Urinary bladder (tissue), 4 donors: Measurements from ENCODE around the gene FBLN5. TPM values are rescaled to one million over a fixed set of nuclear protein-coding genes. Genes with fewer than 3 reads are reported as not detected.
"Not testable (repeated sequence)": the region's sequence is repeated elsewhere in the genome, so short reads cannot be mapped to it uniquely, and the experiment has no call there.

ENCODE experiments used
- DNase-seq: peaks from one replicate; pipeline ENCODE4 v3.0.0-alpha.2; 2015; ENCODE audit errors: extremely low spot score
- H3K27ac ChIP-seq: one replicate; pipeline ENCODE4 v1.5.1; 2013; ENCODE audit warnings: low read depth, mild to moderate bottlenecking, moderate library complexity
- H3K36me3 ChIP-seq: one replicate; pipeline ENCODE4 v1.6.1; 2013; ENCODE audit warnings: mild to moderate bottlenecking, moderate library complexity; ENCODE audit not compliant: insufficient read depth
- H3K4me1 ChIP-seq: one replicate; pipeline ENCODE4 v1.6.1; 2013; ENCODE audit warnings: mild to moderate bottlenecking, moderate library complexity; ENCODE audit not compliant: insufficient read depth
- H3K4me3 ChIP-seq: one replicate; pipeline ENCODE4 v1.5.1; 2013; ENCODE audit warnings: low read depth, low read length
- WGBS: extraction: QIAGEN DNeasy Blood & Tissue Kit; methylation state at CpG from one replicate; pipeline ENCODE4 v1.1.7; 2013; 5-methylcytosine and 5-hydroxymethylcytosine counted together
- polyA plus RNA-seq: library from polyadenylated mRNA; stranded (reverse); fragments of 200-250 nt; gene quantifications from one replicate; pipeline ENCODE4 v1.2.3, GENCODE V29; 2013
- total RNA-seq: library from RNA; depleted of rRNA; stranded (reverse); fragments of >200 nt; gene quantifications from one replicate; pipeline ENCODE4 v1.2.3, GENCODE V29; 2014
- donor health status: healthy with polysubstance abuse.
- donor health status: healthy.

FBLN5 gene
- total and polyA plus RNA-seq, 2 donors = 71.3 to 219 TPM

GRCh38 chr14:91906374-91906773 lies 41.1 kb downstream of the FBLN5 start:
- 95% methylated on average over 2 of the region's 2 CpGs for WGBS
- H3K36me3 ChIP-seq = no peaks in the 10 kb centered on the region
- no peaks in the 10 kb centered on the region for H3K4me1 ChIP-seq
- no peak for DNase-seq
- H3K27ac ChIP-seq = no peak overlapping the region
- no peak overlapping the region for H3K4me3 ChIP-seq

DNA sequence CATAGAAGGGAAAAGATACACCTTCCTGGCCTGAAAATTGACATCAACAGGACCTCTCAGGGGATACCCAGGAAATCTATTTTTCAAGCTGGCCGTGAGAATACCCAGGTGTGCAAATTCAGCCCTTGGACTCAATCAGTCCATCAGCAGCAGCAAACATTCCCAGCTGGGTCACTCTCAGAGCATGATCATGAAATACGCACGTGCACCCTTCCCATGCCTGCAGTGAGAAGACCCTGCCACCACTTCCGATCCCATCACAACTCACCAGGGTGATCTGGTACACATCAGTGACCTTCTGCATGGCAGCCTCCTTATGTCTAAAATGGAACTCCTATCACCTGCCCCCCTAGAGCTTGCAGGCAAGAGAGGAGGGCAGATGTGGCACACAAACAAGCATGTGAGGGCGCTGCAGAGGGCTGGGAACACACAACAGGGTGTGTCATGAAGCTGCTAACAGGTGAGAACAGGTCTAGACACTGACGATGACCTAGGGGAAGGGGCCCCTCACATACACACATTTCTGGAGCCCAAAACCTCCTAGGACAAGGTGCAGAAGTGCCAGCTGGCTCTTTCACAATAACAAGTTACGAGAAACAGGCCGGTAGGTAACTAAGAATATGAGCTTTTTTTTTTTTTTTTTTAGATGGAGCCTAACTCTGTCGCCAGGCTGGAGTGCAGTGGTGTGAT lies 42.4 kb downstream of the FBLN5 start:
- H3K36me3 ChIP-seq = no peaks in the 10 kb centered on the region
- H3K4me1 ChIP-seq = no peaks in the 10 kb centered on the region
- no peak overlapping the region for H3K4me3 ChIP-seq
- no peak for DNase-seq
- H3K27ac ChIP-seq = no peak overlapping the region
- WGBS = 93% methylated on average over 9 of the region's 9 CpGs

DNA sequence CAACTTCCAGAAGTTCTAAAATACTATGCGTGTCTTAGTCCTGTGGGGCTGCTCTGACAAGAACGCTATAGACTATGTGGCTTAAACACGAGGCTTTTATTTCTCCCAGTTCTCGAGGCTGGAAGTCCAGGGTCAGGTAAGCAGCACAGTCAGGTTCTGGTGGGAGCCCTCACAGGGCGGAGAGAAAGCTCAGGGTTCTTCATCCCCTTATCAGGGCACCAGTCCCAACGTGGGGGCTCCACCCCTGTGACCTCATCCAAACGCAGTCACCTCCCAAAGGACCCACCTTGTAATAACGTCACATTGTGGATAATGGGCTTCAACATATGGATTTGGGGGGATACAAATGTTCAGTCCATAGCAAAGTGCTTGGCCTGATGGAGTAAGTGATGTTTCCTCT lies 43.0 kb downstream of the FBLN5 start:
- DNase-seq = no peak
- Histone ChIP-seq H3K4me1 (no peaks in the 10 kb centered on the region), H3K36me3 (no peaks in the 10 kb centered on the region), H3K27ac (no peak overlapping the region), H3K4me3 (no peak overlapping the region)
- WGBS = 88% methylated on average over 8 of the region's 8 CpGs

DNA sequence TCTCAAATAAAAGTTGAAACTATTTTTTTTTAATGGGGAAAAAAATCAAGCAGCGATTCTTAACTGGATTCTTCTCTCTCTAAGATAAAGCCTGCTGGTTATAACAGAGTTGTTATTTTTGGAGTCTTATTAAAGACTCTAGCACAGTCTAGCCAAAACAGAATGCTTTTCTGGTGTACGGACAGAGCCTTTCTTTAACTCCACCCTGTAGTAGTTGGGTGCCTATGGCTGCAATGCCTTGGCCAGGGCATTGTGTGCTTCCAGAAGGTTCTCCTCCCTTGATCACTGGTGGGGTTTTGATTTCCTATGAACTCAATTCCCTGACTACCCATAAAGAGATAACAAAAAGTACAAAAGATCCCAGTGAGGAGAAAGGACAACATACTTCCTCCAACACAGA lies 44.4 kb downstream of the FBLN5 start:
- no peaks in the 10 kb centered on the region for H3K36me3 ChIP-seq
- 18% methylated on average over 2 of the region's 2 CpGs for WGBS
- no peak overlapping the region for H3K4me3 ChIP-seq
- no peak overlapping the region for H3K27ac ChIP-seq
- DNase-seq = no peak
- H3K4me1 ChIP-seq = no peaks in the 10 kb centered on the region

GRCh38 chr14:91902336-91902735 lies 45.2 kb downstream of the FBLN5 start:
- no peaks in the 10 kb centered on the region for H3K4me1 ChIP-seq
- DNase-seq = no peak
- WGBS = 83% methylated on average over 3 of the region's 3 CpGs
- no peak overlapping the region for H3K4me3 ChIP-seq
- H3K27ac ChIP-seq = no peak overlapping the region
- H3K36me3 ChIP-seq = no peaks in the 10 kb centered on the region

GRCh38 chr14:91901449-91902226 lies 45.9 kb downstream of the FBLN5 start:
- WGBS = 49% methylated on average over 9 of the region's 9 CpGs
- Histone ChIP-seq H3K27ac (no peak overlapping the region), H3K36me3 (no peaks in the 10 kb centered on the region), H3K4me3 (no peak overlapping the region), H3K4me1 (no peaks in the 10 kb centered on the region)
- DNase-seq = no peak

GRCh38 chr14:91899806-91900205 lies 47.7 kb downstream of the FBLN5 start:
- H3K4me1 ChIP-seq = no peaks in the 10 kb centered on the region
- H3K27ac ChIP-seq = no peak overlapping the region
- H3K4me3 ChIP-seq = no peak overlapping the region
- DNase-seq = no peak
- H3K36me3 ChIP-seq = no peaks in the 10 kb centered on the region
- 73% methylated on average over 4 of the region's 4 CpGs for WGBS

DNA sequence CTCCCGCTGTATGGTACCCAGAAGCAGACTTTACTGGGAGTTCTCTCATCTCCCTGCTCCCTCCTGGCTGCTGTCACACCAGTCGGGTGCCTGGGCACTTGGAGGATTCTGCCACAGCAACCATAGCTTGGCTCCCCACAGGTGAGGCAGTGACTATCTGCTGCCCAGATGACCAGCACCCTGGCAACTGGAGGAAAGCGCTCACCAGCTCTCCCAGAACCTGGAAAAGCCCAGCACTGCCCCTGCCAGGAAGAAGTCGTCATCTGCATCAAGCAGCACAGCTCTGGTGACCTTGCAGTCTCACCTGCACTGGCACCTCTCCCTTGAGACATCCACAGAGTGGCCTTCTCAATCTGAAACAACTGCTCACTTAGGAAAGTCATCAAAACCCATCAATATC lies 48.3 kb downstream of the FBLN5 start:
- Histone ChIP-seq H3K4me1 (no peaks in the 10 kb centered on the region), H3K27ac (no peak overlapping the region), H3K36me3 (no peaks in the 10 kb centered on the region), H3K4me3 (no peak overlapping the region)
- 95% methylated on average over 4 of the region's 4 CpGs for WGBS
- no peak for DNase-seq

GRCh38 chr14:91898372-91898771 lies 49.1 kb downstream of the FBLN5 start:
- no peak overlapping the region for H3K4me3 ChIP-seq
- WGBS = 93% methylated on average over 5 of the region's 5 CpGs
- H3K4me1 ChIP-seq = no peaks in the 10 kb centered on the region
- H3K27ac ChIP-seq = no peak overlapping the region
- no peaks in the 10 kb centered on the region for H3K36me3 ChIP-seq
- no peak for DNase-seq

DNA sequence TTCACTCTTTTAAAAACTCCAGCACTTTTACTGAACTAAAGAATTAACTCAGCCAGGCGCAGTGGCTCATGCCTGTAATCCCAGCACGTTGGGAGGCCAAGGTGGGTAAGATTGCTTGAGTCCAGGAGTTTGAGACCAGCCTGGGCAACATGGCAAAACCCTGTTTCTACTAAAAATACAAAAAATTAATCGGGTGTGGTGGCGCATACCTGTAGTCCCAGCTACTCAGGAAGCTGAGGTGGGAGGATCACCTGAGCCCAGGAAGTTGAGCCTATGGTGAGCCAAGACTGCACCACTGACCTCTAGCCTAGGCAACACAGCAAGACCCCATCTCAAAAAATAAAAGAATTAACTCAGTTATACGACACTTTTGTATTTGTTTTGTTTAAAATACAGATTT lies 49.8 kb downstream of the FBLN5 start:
- not testable (repeated sequence) for H3K27ac ChIP-seq, H3K4me1 ChIP-seq, H3K36me3 ChIP-seq, DNase-seq, H3K4me3 ChIP-seq
- 90% methylated on average over 5 of the region's 5 CpGs for WGBS

GRCh38 chr14:91897106-91897701 lies 50.3 kb downstream of the FBLN5 start:
- 48% methylated on average over 10 of the region's 10 CpGs for WGBS
- Histone ChIP-seq H3K4me3 (no peak overlapping the region), H3K4me1 (no peaks in the 10 kb centered on the region), H3K36me3 (no peaks in the 10 kb centered on the region), H3K27ac (no peak overlapping the region)
- DNase-seq = no peak

- no peak overlapping the region for H3K27ac ChIP-seq
- H3K4me3 ChIP-seq = no peak overlapping the region
- H3K36me3 ChIP-seq = no peaks in the 10 kb centered on the region
- WGBS = 95% methylated on average over 4 of the region's 4 CpGs
- no peaks in the 10 kb centered on the region for H3K4me1 ChIP-seq
- DNase-seq = no peak
These were observed 51.1 kb downstream of the FBLN5 start for GRCh38 chr14:91896419-91896818.

DNA sequence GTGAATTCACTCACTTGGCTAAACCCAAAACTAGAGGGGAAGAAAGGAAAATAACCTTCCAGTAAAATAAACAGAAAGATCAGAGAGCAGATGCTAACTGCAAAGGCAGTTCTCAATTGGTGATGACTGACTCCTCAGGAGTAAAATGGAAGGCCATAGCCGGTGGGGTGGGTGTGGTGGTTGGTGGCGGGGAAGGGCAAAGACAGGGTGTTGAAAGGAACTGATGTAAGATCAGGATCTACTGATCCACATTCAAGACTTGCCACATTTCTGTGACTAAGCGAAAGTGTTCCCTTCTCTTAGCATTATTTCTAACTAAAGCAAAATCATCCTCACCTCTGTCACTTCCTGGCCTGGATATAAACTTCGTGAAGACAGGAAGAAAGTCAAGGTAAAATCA lies 53.8 kb downstream of the FBLN5 start:
- Histone ChIP-seq H3K27ac (no peak overlapping the region), H3K4me1 (no peaks in the 10 kb centered on the region), H3K36me3 (no peaks in the 10 kb centered on the region), H3K4me3 (no peak overlapping the region)
- 89% methylated on average over 4 of the region's 4 CpGs for WGBS
- DNase-seq = no peak

DNA sequence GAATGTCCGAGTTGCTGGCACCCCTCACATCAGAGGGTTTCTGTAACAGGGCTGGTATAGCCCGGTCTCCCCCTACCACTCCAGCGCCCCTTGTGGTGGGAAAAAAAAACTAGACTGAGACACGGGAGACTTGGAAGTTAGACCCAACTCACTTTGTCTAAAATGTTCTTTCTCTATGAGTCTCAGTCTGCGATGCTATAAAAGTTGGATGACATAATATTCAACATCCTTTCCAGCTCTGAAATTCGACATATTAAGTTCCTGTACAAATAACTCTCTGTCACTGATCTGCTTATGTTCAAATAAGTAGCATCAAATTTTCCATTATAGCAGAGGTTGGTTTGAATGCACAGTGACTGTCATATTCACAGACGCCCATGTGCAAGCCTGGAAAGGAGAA lies 54.5 kb downstream of the FBLN5 start:
- H3K27ac ChIP-seq = no peak overlapping the region

More for the DNA sequence above, 54.5 kb downstream of the FBLN5 start:
- no peak for DNase-seq
- Histone ChIP-seq H3K4me3 (no peak overlapping the region), H3K36me3 (no peaks in the 10 kb centered on the region), H3K4me1 (no peaks in the 10 kb centered on the region)
- 49% methylated on average over 7 of the region's 7 CpGs for WGBS
